BLaER1 (cell line): Measurements from ENCODE around the gene MTF2.

Source experiments
- H3K27ac ChIP-seq: shearing (Covaris generic); formaldehyde crosslinking; 2 replicates; pipeline ENCODE4 v1.8.1; 2022
- H3K27me3 ChIP-seq: shearing (Covaris generic); formaldehyde crosslinking; 2 replicates; pipeline ENCODE4 v1.8.1; 2022
- H3K36me3 ChIP-seq: shearing (Covaris generic); formaldehyde crosslinking; 2 replicates; pipeline ENCODE4 v1.8.1; 2022
- H3K4me1 ChIP-seq: shearing (Covaris generic); formaldehyde crosslinking; 2 replicates; pipeline ENCODE4 v1.8.1; 2022
- H3K4me2 ChIP-seq: shearing (Covaris generic); formaldehyde crosslinking; 2 replicates; pipeline ENCODE4 v1.8.1; 2022
- H3K4me3 ChIP-seq: shearing (Covaris generic); formaldehyde crosslinking; 2 replicates; pipeline ENCODE4 v1.8.1; 2022
- H3K9ac ChIP-seq: shearing (Covaris generic); formaldehyde crosslinking; 2 replicates; pipeline ENCODE4 v1.8.1; 2022
- H3K9me3 ChIP-seq: shearing (Covaris generic); formaldehyde crosslinking; 2 replicates; pipeline ENCODE4 v1.8.1; 2022
- H4K20me1 ChIP-seq: shearing (Covaris generic); formaldehyde crosslinking; 2 replicates; pipeline ENCODE4 v1.8.1; 2022
- Cebpa-rat ChIP-seq: shearing (Covaris generic); IDR thresholded peaks from 2 replicates; pipeline ENCODE4 v1.8.1; 2022

The MTF2 gene

DNA sequence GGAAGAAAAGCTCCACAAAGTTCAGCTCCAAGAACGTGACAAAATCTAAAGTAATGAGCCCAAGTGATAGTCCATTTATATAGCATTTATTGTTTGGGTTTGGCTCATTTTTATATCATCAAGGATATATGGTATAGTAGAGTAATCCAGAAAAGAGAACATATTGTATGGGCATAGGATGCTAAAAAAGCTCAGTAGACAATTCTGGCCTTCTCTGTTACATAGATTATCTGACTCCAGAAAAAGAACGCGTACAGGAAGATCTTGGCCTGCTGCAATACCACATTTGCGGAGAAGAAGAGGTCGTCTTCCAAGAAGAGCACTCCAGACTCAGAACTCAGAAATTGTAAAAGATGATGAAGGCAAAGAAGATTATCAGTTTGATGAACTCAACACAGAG is 57.4 kb downstream of the MTF2 start:
- no peak overlapping the region for H3K4me2 ChIP-seq
- no peaks in the 10 kb centered on the region for H3K27me3 ChIP-seq
- no peak overlapping the region for H3K4me3 ChIP-seq
- no peak overlapping the region for H3K9ac ChIP-seq
- H3K36me3 ChIP-seq = peaks cover 96% of the 10 kb centered on the region
- H3K9me3 ChIP-seq = no peaks in the 10 kb centered on the region
- TF ChIP-seq Cebpa-rat = no peak
- H3K27ac ChIP-seq = no peak overlapping the region
- peaks cover 62% of the 10 kb centered on the region for H4K20me1 ChIP-seq
- no peaks in the 10 kb centered on the region for H3K4me1 ChIP-seq

DNA sequence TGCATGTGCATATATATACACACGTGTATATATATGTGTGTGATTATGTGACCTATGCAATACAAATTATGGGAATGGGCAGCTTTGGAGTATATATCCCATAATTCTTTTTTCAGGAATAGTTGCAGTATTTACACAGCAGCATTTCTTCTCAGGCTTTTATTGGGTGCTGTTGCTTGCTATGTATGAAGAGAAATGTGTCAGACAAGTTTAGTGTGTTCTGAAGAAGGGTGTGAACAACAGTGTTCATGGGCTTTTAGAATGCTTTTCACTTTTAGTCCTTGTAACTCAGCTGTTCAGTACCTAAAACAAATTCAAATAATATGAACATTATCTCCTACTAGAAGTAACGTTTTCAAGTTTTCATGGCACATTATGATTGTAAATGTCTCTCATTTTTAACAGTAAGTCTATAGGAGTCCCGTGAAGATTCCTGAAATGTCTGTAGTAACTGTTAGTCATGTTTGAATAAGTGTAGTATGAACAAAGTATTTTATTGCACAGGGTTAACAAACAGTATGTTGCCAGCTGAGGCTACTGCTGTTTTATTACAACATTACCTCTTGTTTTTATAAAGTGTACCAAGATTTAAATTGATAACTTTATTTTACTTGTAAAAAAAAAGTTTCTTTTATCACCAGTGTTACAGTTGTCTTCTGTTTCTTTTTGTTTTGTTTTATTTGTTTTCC is 58.7 kb downstream of the MTF2 start:
- no peak overlapping the region for H3K4me3 ChIP-seq
- TF ChIP-seq Cebpa-rat = no peak
- peaks cover 59% of the 10 kb centered on the region for H4K20me1 ChIP-seq
- no peak overlapping the region for H3K4me2 ChIP-seq
- H3K27ac ChIP-seq = no peak overlapping the region
- H3K9me3 ChIP-seq = no peaks in the 10 kb centered on the region
- peaks cover 90% of the 10 kb centered on the region for H3K36me3 ChIP-seq
- H3K27me3 ChIP-seq = no peaks in the 10 kb centered on the region
- H3K9ac ChIP-seq = no peak overlapping the region
- H3K4me1 ChIP-seq = no peaks in the 10 kb centered on the region

DNA sequence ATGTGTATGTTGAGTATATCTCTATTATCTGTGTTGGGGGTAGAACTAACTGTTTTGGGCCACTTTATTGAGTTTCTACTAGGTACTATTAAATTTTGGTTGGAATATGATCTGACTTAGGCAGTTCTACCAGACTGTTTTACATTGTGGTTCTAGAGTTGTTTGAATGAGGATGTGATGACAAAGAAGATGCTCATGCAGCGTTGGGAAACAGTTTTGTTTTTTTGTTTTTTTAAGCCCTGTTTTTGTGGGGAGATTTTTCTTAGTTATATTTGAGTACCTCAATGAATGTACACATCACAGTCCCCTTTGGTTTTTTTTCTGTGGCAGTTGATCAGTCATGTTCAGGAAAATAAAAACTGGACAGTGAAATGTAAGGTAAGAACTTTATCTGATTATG is 61.0 kb downstream of the MTF2 start:
- Histone ChIP-seq H3K27me3 (no peaks in the 10 kb centered on the region), H3K4me3 (no peak overlapping the region), H3K4me1 (no peaks in the 10 kb centered on the region), H4K20me1 (peaks cover 52% of the 10 kb centered on the region), H3K9ac (no peak overlapping the region), H3K36me3 (peaks cover 84% of the 10 kb centered on the region), H3K4me2 (no peak overlapping the region), H3K9me3 (no peaks in the 10 kb centered on the region), H3K27ac (no peak overlapping the region)
- TF ChIP-seq Cebpa-rat = no peak

DNA sequence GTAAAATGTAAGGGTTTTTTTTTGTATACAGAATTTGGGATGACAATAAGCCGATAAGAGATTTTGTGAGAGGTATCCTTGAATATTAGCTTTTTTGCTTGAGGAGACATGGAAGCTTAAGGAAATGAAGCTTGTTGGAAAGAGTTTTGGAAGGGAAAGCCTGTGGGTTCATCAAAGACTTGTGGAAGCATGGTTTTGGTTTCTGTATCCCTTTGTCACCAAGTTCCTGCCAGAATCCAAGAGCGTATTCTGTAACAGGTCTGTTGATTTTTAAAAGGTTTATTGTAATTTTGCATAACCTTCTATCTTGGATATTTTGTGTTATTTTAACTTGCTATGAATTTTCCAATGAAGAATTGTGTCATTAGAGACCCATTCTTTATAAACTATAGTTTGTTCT is 63.1 kb downstream of the MTF2 start:
- H3K4me2 ChIP-seq = no peak overlapping the region
- H3K36me3 ChIP-seq = peaks cover 65% of the 10 kb centered on the region
- peaks cover 34% of the 10 kb centered on the region for H4K20me1 ChIP-seq
- no peak overlapping the region for H3K9ac ChIP-seq
- no peak overlapping the region for H3K4me3 ChIP-seq
- no peaks in the 10 kb centered on the region for H3K9me3 ChIP-seq
- no peak for TF ChIP-seq Cebpa-rat
- no peaks in the 10 kb centered on the region for H3K27me3 ChIP-seq
- H3K27ac ChIP-seq = no peak overlapping the region
- no peaks in the 10 kb centered on the region for H3K4me1 ChIP-seq

- Histone ChIP-seq H4K20me1 (peaks cover 43% of the 10 kb centered on the region), H3K27ac (no peak overlapping the region), H3K4me3 (no peak overlapping the region), H3K9me3 (no peaks in the 10 kb centered on the region), H3K4me1 (no peaks in the 10 kb centered on the region), H3K27me3 (no peaks in the 10 kb centered on the region), H3K36me3 (peaks cover 64% of the 10 kb centered on the region), H3K9ac (no peak overlapping the region), H3K4me2 (no peak overlapping the region)
- no peak for TF ChIP-seq Cebpa-rat
Measured at GRCh38 chr1:93143136-93143535, 64.1 kb downstream of the MTF2 start.

GRCh38 chr1:93143769-93144168 is 64.7 kb downstream of the MTF2 start:
- Histone ChIP-seq H3K4me3 (no peak overlapping the region), H3K4me2 (no peak overlapping the region), H4K20me1 (peaks cover 50% of the 10 kb centered on the region), H3K9ac (no peak overlapping the region), H3K4me1 (no peaks in the 10 kb centered on the region), H3K27me3 (no peaks in the 10 kb centered on the region), H3K36me3 (peaks cover 65% of the 10 kb centered on the region), H3K27ac (no peak overlapping the region), H3K9me3 (no peaks in the 10 kb centered on the region)
- no peak for TF ChIP-seq Cebpa-rat

DNA sequence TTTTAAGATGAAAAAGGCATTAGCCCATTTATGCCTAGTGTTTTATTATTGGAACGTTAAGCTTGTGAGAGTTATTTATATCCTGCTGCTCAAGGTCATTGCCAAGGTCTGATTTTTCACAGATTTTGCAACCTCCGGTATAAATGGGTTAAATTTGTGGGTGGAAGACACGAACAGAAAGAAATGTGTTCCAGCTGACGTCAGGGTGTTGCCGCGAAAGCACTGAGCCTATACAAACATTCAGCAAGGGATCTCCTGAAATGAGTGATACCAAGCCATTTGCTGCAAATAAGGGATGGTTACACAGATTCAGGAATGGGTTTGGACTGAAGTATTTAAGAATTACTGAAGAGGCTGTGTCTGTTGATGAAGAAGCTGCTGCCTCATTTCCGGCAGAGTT is 68.9 kb downstream of the MTF2 start:
- H3K9me3 ChIP-seq = no peaks in the 10 kb centered on the region
- H3K4me1 ChIP-seq = no peaks in the 10 kb centered on the region
- no peak overlapping the region for H3K4me2 ChIP-seq
- H3K27ac ChIP-seq = no peak overlapping the region
- H3K4me3 ChIP-seq = no peak overlapping the region
- TF ChIP-seq Cebpa-rat = no peak
- H3K9ac ChIP-seq = no peak overlapping the region
- peaks cover 56% of the 10 kb centered on the region; the same call in 1 of the 2 replicates for H3K36me3 ChIP-seq
- H4K20me1 ChIP-seq = peaks cover 38% of the 10 kb centered on the region
- H3K27me3 ChIP-seq = no peaks in the 10 kb centered on the region

- H3K4me2 ChIP-seq = no peak overlapping the region
- no peak overlapping the region for H3K4me3 ChIP-seq
- H3K27ac ChIP-seq = no peak overlapping the region
- H3K9ac ChIP-seq = no peak overlapping the region
- no peak for TF ChIP-seq Cebpa-rat
- peaks cover 44% of the 10 kb centered on the region for H4K20me1 ChIP-seq
- no peaks in the 10 kb centered on the region for H3K27me3 ChIP-seq
- peaks cover 53% of the 10 kb centered on the region for H3K36me3 ChIP-seq
- H3K4me1 ChIP-seq = no peaks in the 10 kb centered on the region
- H3K9me3 ChIP-seq = no peaks in the 10 kb centered on the region
Measured at GRCh38 chr1:93150729-93151128, 71.6 kb downstream of the MTF2 start.

DNA sequence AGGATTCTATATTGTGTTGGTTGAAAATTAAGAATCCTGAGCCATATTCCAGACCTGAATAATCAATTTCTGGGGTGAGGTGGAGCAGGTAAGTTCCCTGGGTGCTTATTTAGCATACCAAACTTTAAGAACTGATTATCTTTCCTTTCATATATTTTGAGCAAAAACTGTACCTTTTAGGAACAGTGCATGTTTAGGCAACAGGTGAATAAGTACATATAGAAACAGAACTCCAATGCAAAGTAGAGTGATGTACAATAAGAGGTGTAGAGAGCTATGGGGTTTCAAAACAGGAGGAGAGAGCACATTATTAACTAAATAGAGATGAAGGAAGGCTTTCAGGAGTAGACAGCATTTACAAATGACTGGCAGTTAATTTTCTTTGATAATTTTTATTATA is 72.4 kb downstream of the MTF2 start:
- Histone ChIP-seq H3K4me2 (no peak overlapping the region), H3K9ac (no peak overlapping the region), H3K27ac (no peak overlapping the region), H4K20me1 (peaks cover 44% of the 10 kb centered on the region), H3K4me3 (no peak overlapping the region), H3K4me1 (no peaks in the 10 kb centered on the region), H3K9me3 (no peaks in the 10 kb centered on the region), H3K27me3 (no peaks in the 10 kb centered on the region), H3K36me3 (peaks cover 58% of the 10 kb centered on the region)
- no peak for TF ChIP-seq Cebpa-rat

DNA sequence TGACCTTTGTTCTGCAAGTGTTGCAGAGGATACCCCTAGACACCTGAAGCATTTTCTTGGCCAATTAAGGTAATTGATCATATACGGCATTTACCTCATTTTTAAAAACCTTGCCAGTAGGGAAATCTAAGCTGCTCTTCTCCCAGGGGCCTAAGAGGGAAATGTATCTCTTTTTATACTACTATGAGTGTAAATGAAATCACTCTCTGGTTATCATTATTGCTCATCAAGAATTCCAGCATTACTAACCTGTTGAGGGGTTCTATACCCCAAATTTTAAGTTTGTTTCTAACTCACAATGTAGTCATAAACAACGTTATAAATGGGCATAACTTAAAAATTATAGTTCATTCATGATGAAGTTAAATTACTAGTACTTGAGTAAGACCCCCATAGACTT is 73.8 kb downstream of the MTF2 start:
- Histone ChIP-seq H3K36me3 (peaks cover 63% of the 10 kb centered on the region), H3K27ac (no peak overlapping the region), H3K4me2 (no peak overlapping the region), H3K4me3 (no peak overlapping the region), H3K27me3 (no peaks in the 10 kb centered on the region), H3K9ac (no peak overlapping the region), H3K9me3 (no peaks in the 10 kb centered on the region), H3K4me1 (no peaks in the 10 kb centered on the region), H4K20me1 (peaks cover 41% of the 10 kb centered on the region)
- TF ChIP-seq Cebpa-rat = no peak

GRCh38 chr1:93154898-93155297 is 75.8 kb downstream of the MTF2 start:
- Histone ChIP-seq H3K4me2 (no peak overlapping the region), H3K36me3 (peaks cover 54% of the 10 kb centered on the region)
- TF ChIP-seq Cebpa-rat = no peak

More at GRCh38 chr1:93154898-93155297, 75.8 kb downstream of the MTF2 start:
- H4K20me1 ChIP-seq = peaks cover 34% of the 10 kb centered on the region
- H3K9ac ChIP-seq = no peak overlapping the region
- no peaks in the 10 kb centered on the region for H3K4me1 ChIP-seq
- H3K27ac ChIP-seq = no peak overlapping the region
- H3K4me3 ChIP-seq = no peak overlapping the region
- H3K27me3 ChIP-seq = no peaks in the 10 kb centered on the region
- no peaks in the 10 kb centered on the region for H3K9me3 ChIP-seq
